ENCODE results near the gene PACRG. TPM values are rescaled to one million over a fixed set of nuclear protein-coding genes. Genes with fewer than 3 reads are reported as not detected.

PACRG gene
- total and polyA plus RNA-seq, 2 donors (not counting 3 experiments of a cell fraction or from before 2014, with no cell fraction given) = 0.08 TPM; not detected in 1

GRCh38 chr6:163333701-163334663, 606.2 kb downstream of the PACRG start:
- Histone ChIP-seq H3K4me1 (ENCODE audit: control insufficient read depth, extremely low read depth, insufficient read depth, low read length) (peaks cover 26% of the 10 kb centered on the region), H3K4me3 (replicated peaks in 1 of 3; ENCODE audit: insufficient read depth in 1 of 3, low read depth in 1 of 3, low read length in 3 of 3) (no peak overlapping the region), H3K79me2 (ENCODE audit: control insufficient read depth, insufficient read depth, low read length) (no peaks in the 10 kb centered on the region), H3K36me3 (ENCODE audit: control insufficient read depth in 2 of 2, extremely low read depth in 1 of 2, insufficient read depth in 2 of 2, low read length in 2 of 2) (no peaks in the 10 kb centered on the region), H3K9ac (replicated peaks; ENCODE audit: extremely low read depth, insufficient read depth, low read length) (no peak overlapping the region), H2AFZ (ENCODE audit: low read depth, low read length) (no peak overlapping the region), H3K4me2 (ENCODE audit: insufficient read depth, low read length) (no peak overlapping the region), H3K9me1 (replicated peaks; ENCODE audit: control insufficient read depth, extremely low read depth, insufficient read depth, low read length) (no peaks in the 10 kb centered on the region), H4K20me1 (replicated peaks; ENCODE audit: control insufficient read depth, extremely low read depth, insufficient read depth, low read length) (no peaks in the 10 kb centered on the region), H3K27me3 (ENCODE audit: control insufficient read depth in 2 of 2, insufficient read depth in 2 of 2, low read length in 2 of 2) (no peaks in the 10 kb centered on the region), H3K27ac (ENCODE audit: insufficient read depth, low read depth, low read length) (no peak overlapping the region), H3K9me3 (replicated peaks; ENCODE audit: control insufficient read depth, insufficient read depth, low read length) (no peaks in the 10 kb centered on the region)
- intact Hi-C loops (cut with micrococcal nuclease) = loop anchor here (2.0 kb wide), 1 partner anchor 49 kb away; no protein-coding TSS in a partner anchor
- DNase-seq (ENCODE audit: low read depth, low spot score) = no peak
- POLR2A ChIA-PET = no interaction called here
- TF ChIP-seq MAX (IDR thresholded peaks at IDR 0.05; ENCODE audit: insufficient read depth, insufficient read length) = no peak
- TF ChIP-seq JUN (IDR thresholded peaks at IDR 0.05; ENCODE audit: borderline replicate concordance, insufficient read depth, insufficient read length, low read depth) = no peak
- TF ChIP-seq MYC (IDR thresholded peaks at IDR 0.05; ENCODE audit: low read depth, low read length) = no peak
- TF ChIP-seq FOS (IDR thresholded peaks at IDR 0.05; ENCODE audit: borderline replicate concordance, insufficient read depth, low read length) = no peak
- no peak for TF ChIP-seq CTCF (IDR thresholded peaks at IDR 0.05; ENCODE audit: extremely low read depth in 1 of 2, insufficient read depth in 1 of 2, low read depth in 1 of 2, low read length in 2 of 2)
- TF ChIP-seq EZH2 (IDR thresholded peaks at IDR 0.05; ENCODE audit: borderline replicate concordance, low read depth, low read length, severe bottlenecking) = no peak
- dilution Hi-C loops (cut with MboI; ENCODE audit: extremely low pct_ligation_motif_present, low sequenced_read_pairs) = no loop called here
- CTCF ChIA-PET = interaction anchor here (1.9 kb wide), 1 partner anchor 21 kb away, joined by 22 read pairs; no protein-coding TSS in a partner anchor
- FAIRE-seq = no peak
- BruUV-seq (replicated peaks) = no TSS peak
